ENCODE data around the gene ABCC6. TPM values are rescaled to one million over a fixed set of nuclear protein-coding genes. Genes with fewer than 3 reads are reported as not detected.
"Not testable (repeated sequence)": the region's sequence is repeated elsewhere in the genome, so short reads cannot be mapped to it uniquely, and the experiment has no call there.

ABCC6 gene
- total and polyA plus RNA-seq, 2 of the 13 experiments (the other 11 are each of a cell fraction or from before 2014, with no cell fraction given), result 82.4 to 105 TPM

GRCh38 chr16:16247439-16247838 lies 24.1 kb upstream of the ABCC6 start:
- H3K4me2 ChIP-seq (ENCODE audit: low read depth, low read length); H3K9ac ChIP-seq (ENCODE audit: insufficient read depth, low read depth, low read length); H3K36me3 ChIP-seq (replicated peaks in 1 of 2; ENCODE audit: control insufficient read depth in 1 of 2, insufficient read depth in 2 of 2, low read length in 2 of 2); CTCF ChIA-PET (ENCODE audit: low intra/inter-chr PET ratio, low total read pairs); POLR2A ChIA-PET; intact Hi-C loops (cut with micrococcal nuclease; ENCODE audit: unreplicated experiment); H3K4me1 ChIP-seq (ENCODE audit: insufficient read depth, low read length); DNase-seq (ENCODE audit: low spot score); ATAC-seq; BruUV-seq (replicated peaks); H3K4me3 ChIP-seq (replicated peaks in 1 of 3; ENCODE audit: insufficient read depth in 1 of 3, low read depth in 2 of 3, low read length in 3 of 3); in situ Hi-C loops (cut with HindIII; ENCODE audit: extremely low pct_ligation_motif_present, low pct_unique_long_range_greater_than_20kb); FAIRE-seq; H3K79me2 ChIP-seq (ENCODE audit: insufficient read depth, low read length); H4K20me1 ChIP-seq (ENCODE audit: insufficient read depth, low read length); H3K27me3 ChIP-seq (ENCODE audit: control insufficient read depth in 1 of 2, insufficient read depth in 2 of 2, low read length in 2 of 2); H3K9me3 ChIP-seq (ENCODE audit: low read length); H3K27ac ChIP-seq (ENCODE audit: extremely low read length, insufficient read depth, low read length); H2AFZ ChIP-seq (ENCODE audit: low read length): not testable (repeated sequence)
- WGBS (ENCODE audit: low lambda C conversion rate), result no CpG with 5 or more reads among the region's 3 CpGs

GRCh38 chr16:16246578-16247262 lies 23.4 kb upstream of the ABCC6 start:
- in situ Hi-C loops (cut with HindIII; ENCODE audit: extremely low pct_ligation_motif_present, low pct_unique_long_range_greater_than_20kb); H3K36me3 ChIP-seq (replicated peaks in 1 of 2; ENCODE audit: control insufficient read depth in 1 of 2, insufficient read depth in 2 of 2, low read length in 2 of 2); H3K27me3 ChIP-seq (ENCODE audit: control insufficient read depth in 1 of 2, insufficient read depth in 2 of 2, low read length in 2 of 2); DNase-seq (ENCODE audit: low spot score); H2AFZ ChIP-seq (ENCODE audit: low read length); H3K9ac ChIP-seq (ENCODE audit: insufficient read depth, low read depth, low read length); ATAC-seq; FAIRE-seq; H3K4me2 ChIP-seq (ENCODE audit: low read depth, low read length); BruUV-seq (replicated peaks); H4K20me1 ChIP-seq (ENCODE audit: insufficient read depth, low read length); intact Hi-C loops (cut with micrococcal nuclease; ENCODE audit: unreplicated experiment); H3K4me3 ChIP-seq (replicated peaks in 1 of 3; ENCODE audit: insufficient read depth in 1 of 3, low read depth in 2 of 3, low read length in 3 of 3); H3K27ac ChIP-seq (ENCODE audit: extremely low read length, insufficient read depth, low read length); POLR2A ChIA-PET; H3K4me1 ChIP-seq (ENCODE audit: insufficient read depth, low read length); CTCF ChIA-PET (ENCODE audit: low intra/inter-chr PET ratio, low total read pairs); H3K9me3 ChIP-seq (ENCODE audit: low read length); H3K79me2 ChIP-seq (ENCODE audit: insufficient read depth, low read length): not testable (repeated sequence)
- 100% methylated on average over 5 of the region's 8 CpGs for WGBS (ENCODE audit: low lambda C conversion rate)

GRCh38 chr16:16243886-16244285 lies 20.6 kb upstream of the ABCC6 start:
- in situ Hi-C loops (cut with HindIII; ENCODE audit: extremely low pct_ligation_motif_present, low pct_unique_long_range_greater_than_20kb); H3K36me3 ChIP-seq (replicated peaks in 1 of 2; ENCODE audit: control insufficient read depth in 1 of 2, insufficient read depth in 2 of 2, low read length in 2 of 2); H2AFZ ChIP-seq (ENCODE audit: low read length); H3K4me2 ChIP-seq (ENCODE audit: low read depth, low read length); ATAC-seq; H3K4me3 ChIP-seq (replicated peaks in 1 of 3; ENCODE audit: insufficient read depth in 1 of 3, low read depth in 2 of 3, low read length in 3 of 3); FAIRE-seq; H3K79me2 ChIP-seq (ENCODE audit: insufficient read depth, low read length); H3K9me3 ChIP-seq (ENCODE audit: low read length); H3K27me3 ChIP-seq (ENCODE audit: control insufficient read depth in 1 of 2, insufficient read depth in 2 of 2, low read length in 2 of 2); BruUV-seq (replicated peaks); H4K20me1 ChIP-seq (ENCODE audit: insufficient read depth, low read length); H3K27ac ChIP-seq (ENCODE audit: extremely low read length, insufficient read depth, low read length); POLR2A ChIA-PET; DNase-seq (ENCODE audit: low spot score); H3K9ac ChIP-seq (ENCODE audit: insufficient read depth, low read depth, low read length); intact Hi-C loops (cut with micrococcal nuclease; ENCODE audit: unreplicated experiment); H3K4me1 ChIP-seq (ENCODE audit: insufficient read depth, low read length); CTCF ChIA-PET (ENCODE audit: low intra/inter-chr PET ratio, low total read pairs): not testable (repeated sequence)
- WGBS (ENCODE audit: low lambda C conversion rate), result 97% methylated on average over 11 of the region's 11 CpGs

- H3K9ac ChIP-seq (ENCODE audit: insufficient read depth, low read depth, low read length); in situ Hi-C loops (cut with HindIII; ENCODE audit: extremely low pct_ligation_motif_present, low pct_unique_long_range_greater_than_20kb); DNase-seq (ENCODE audit: low spot score); intact Hi-C loops (cut with micrococcal nuclease; ENCODE audit: unreplicated experiment); H3K4me2 ChIP-seq (ENCODE audit: low read depth, low read length); ATAC-seq; H3K9me3 ChIP-seq (ENCODE audit: low read length); H3K36me3 ChIP-seq (replicated peaks in 1 of 2; ENCODE audit: control insufficient read depth in 1 of 2, insufficient read depth in 2 of 2, low read length in 2 of 2); BruUV-seq (replicated peaks); H2AFZ ChIP-seq (ENCODE audit: low read length); POLR2A ChIA-PET; H4K20me1 ChIP-seq (ENCODE audit: insufficient read depth, low read length); H3K27me3 ChIP-seq (ENCODE audit: control insufficient read depth in 1 of 2, insufficient read depth in 2 of 2, low read length in 2 of 2); FAIRE-seq; CTCF ChIA-PET (ENCODE audit: low intra/inter-chr PET ratio, low total read pairs); H3K79me2 ChIP-seq (ENCODE audit: insufficient read depth, low read length); H3K4me3 ChIP-seq (replicated peaks in 1 of 3; ENCODE audit: insufficient read depth in 1 of 3, low read depth in 2 of 3, low read length in 3 of 3); H3K27ac ChIP-seq (ENCODE audit: extremely low read length, insufficient read depth, low read length): not testable (repeated sequence)
- peaks cover 20% of the 10 kb centered on the region for H3K4me1 ChIP-seq (ENCODE audit: insufficient read depth, low read length)
- WGBS (ENCODE audit: low lambda C conversion rate), result 100% methylated on average over 4 of the region's 4 CpGs
Measured at GRCh38 chr16:16240667-16241066, 17.4 kb upstream of the ABCC6 start.

Data from HepG2 (cell line).